HG02571 (cell line): Measurements from ENCODE around the gene CUBN.

Experiments
- ATAC-seq: cut with Tn5 transposase; IDR thresholded peaks from one replicate; pipeline ENCODE4 v1.9.1; 2021; ENCODE audit warnings: mild to moderate bottlenecking, moderate library complexity; ENCODE audit not compliant: unreplicated experiment

The CUBN gene

GRCh38 chr10:16799621-16800020, 330.0 kb downstream of the CUBN start:
- ATAC-seq: peak; percentile 84

- ATAC-seq: no peak
Observed at GRCh38 chr10:16798571-16798970, 331.0 kb downstream of the CUBN start.

GRCh38 chr10:16795410-16796073, 334.1 kb downstream of the CUBN start:
- no peak for ATAC-seq

GRCh38 chr10:16794005-16794404, 335.6 kb downstream of the CUBN start:
- ATAC-seq: no peak

GRCh38 chr10:16792675-16793074, 336.9 kb downstream of the CUBN start:
- no peak for ATAC-seq

- no peak for ATAC-seq
Observed at GRCh38 chr10:16789765-16790164, 339.8 kb downstream of the CUBN start.

GRCh38 chr10:16789261-16789660, 340.4 kb downstream of the CUBN start:
- no peak for ATAC-seq

GRCh38 chr10:16788778-16789177, 340.8 kb downstream of the CUBN start:
- no peak for ATAC-seq

- no peak for ATAC-seq
Observed at GRCh38 chr10:16788125-16788524, 341.5 kb downstream of the CUBN start.

GRCh38 chr10:16787361-16787791, 342.2 kb downstream of the CUBN start:
- ATAC-seq: no peak

GRCh38 chr10:16780338-16780880, 349.2 kb downstream of the CUBN start:
- no peak for ATAC-seq

GRCh38 chr10:16779384-16779915, 350.2 kb downstream of the CUBN start:
- ATAC-seq: peak; percentile 71

- ATAC-seq: peak; percentile 39
Observed at GRCh38 chr10:16777473-16778370, 351.9 kb downstream of the CUBN start.

- no peak for ATAC-seq
Observed at GRCh38 chr10:16776896-16777295, 352.7 kb downstream of the CUBN start.
